ENCODE measurements around the gene UBE2M. TPM values are rescaled to one million over a fixed set of nuclear protein-coding genes. Genes with fewer than 3 reads are reported as not detected.

The UBE2M gene
- total and polyA plus RNA-seq, 2 experiments from 2014 or later = 27.6 to 64.5 TPM

GRCh38 chr19:58579473-58580142 lies 21.2 kb upstream of the UBE2M start:
- Histone ChIP-seq H3F3A (replicated peaks; ENCODE audit: low read depth) (peaks cover 12% of the 10 kb centered on the region), H3K36me3 (ENCODE audit: insufficient read depth) (no peaks in the 10 kb centered on the region; the same call in 1 of the 2 replicates), H2AFZ (no peak overlapping the region), H3K27ac (ENCODE audit: low read depth) (no peak overlapping the region; the same call in 1 of the 2 replicates), H4K20me1 (replicated peaks; ENCODE audit: insufficient read depth) (0 out of 2 replicates have a peak, but pooled peaks cover 13% of the 10 kb centered on the region), H3K9me2 (ENCODE audit: insufficient read depth) (no peaks in the 10 kb centered on the region), H3K4me1 (ENCODE audit: insufficient read depth) (peaks cover 2% of the 10 kb centered on the region), H3K4me2 (no peak overlapping the region), H3K4me3 (no peak overlapping the region), H3K27me3 (ENCODE audit: insufficient read depth) (no peaks in the 10 kb centered on the region), H3K79me2 (replicated peaks; ENCODE audit: insufficient read depth) (peaks cover 23% of the 10 kb centered on the region)
- H3K36me3 Mint-ChIP-seq (ENCODE audit: low read depth) = peaks cover 22% of the 10 kb centered on the region
- peaks cover 13% of the 10 kb centered on the region for H3K4me1 Mint-ChIP-seq
- H3K27ac Mint-ChIP-seq = no peak overlapping the region
- H3K9me3 Mint-ChIP-seq = peaks cover 3% of the 10 kb centered on the region; the same call in 1 of the 3 replicates
- ATAC-seq (no peak), DNase-seq (ENCODE audit: low spot score) (no peak)
- no peak overlapping the region; the same call in 2 of the 3 replicates for H3K4me3 Mint-ChIP-seq
- peaks cover 10% of the 10 kb centered on the region for H3K27me3 Mint-ChIP-seq (ENCODE audit: insufficient read depth, low read depth, poor library complexity)
- TF ChIP-seq CTCF (conservative IDR thresholded peaks at IDR 0.05; ENCODE audit: low read depth in 2 of 2) (no peak), ETS1 (IDR thresholded peaks at IDR 0.05) (no peak), STAT1 (IDR thresholded peaks at IDR 0.05; ENCODE audit: unreplicated experiment) (no peak), ZNF114 (CRISPR knock-in tag; IDR thresholded peaks at IDR 0.05) (no peak), NANOG (IDR thresholded peaks at IDR 0.05; ENCODE audit: borderline replicate concordance) (no peak), EZH2phosphoT487 (IDR thresholded peaks at IDR 0.05; ENCODE audit: unreplicated experiment) (no peak)

GRCh38 chr19:58578012-58578925 lies 19.9 kb upstream of the UBE2M start:
- Mint-ChIP-seq H3K27ac (no peak overlapping the region), H3K4me1 (peaks cover 20% of the 10 kb centered on the region), H3K9me3 (peaks cover 3% of the 10 kb centered on the region; the same call in 1 of the 3 replicates), H3K36me3 (ENCODE audit: low read depth) (peaks cover 18% of the 10 kb centered on the region), H3K27me3 (ENCODE audit: insufficient read depth, low read depth, poor library complexity) (peaks cover 16% of the 10 kb centered on the region), H3K4me3 (no peak overlapping the region; the same call in 2 of the 3 replicates)
- Histone ChIP-seq H3K27me3 (ENCODE audit: insufficient read depth) (no peaks in the 10 kb centered on the region), H3K9me2 (ENCODE audit: insufficient read depth) (no peaks in the 10 kb centered on the region), H3K79me2 (replicated peaks; ENCODE audit: insufficient read depth) (peaks cover 23% of the 10 kb centered on the region), H3K27ac (ENCODE audit: low read depth) (no peak overlapping the region), H3K4me3 (no peak overlapping the region), H3K4me2 (no peak overlapping the region), H3F3A (replicated peaks; ENCODE audit: low read depth) (peaks cover 17% of the 10 kb centered on the region), H4K20me1 (replicated peaks; ENCODE audit: insufficient read depth) (0 out of 2 replicates have a peak, but pooled peaks cover 8% of the 10 kb centered on the region), H2AFZ (no peak overlapping the region), H3K36me3 (ENCODE audit: insufficient read depth) (no peaks in the 10 kb centered on the region; the same call in 1 of the 2 replicates), H3K4me1 (ENCODE audit: insufficient read depth) (peaks cover 12% of the 10 kb centered on the region)
- ATAC-seq = no peak
- no peak for DNase-seq (ENCODE audit: low spot score)
- TF ChIP-seq ZNF462 (CRISPR knock-in tag; IDR thresholded peaks at IDR 0.05) = no peak
- no peak for TF ChIP-seq CREB1 (CRISPR knock-in tag; IDR thresholded peaks at IDR 0.05; ENCODE audit: low read depth)
- TF ChIP-seq EZH2 (IDR thresholded peaks at IDR 0.05; ENCODE audit: low read depth, unreplicated experiment) = no peak
- TF ChIP-seq JUNB (IDR thresholded peaks at IDR 0.05; ENCODE audit: unreplicated experiment) = no peak
- TF ChIP-seq STAT1 (IDR thresholded peaks at IDR 0.05; ENCODE audit: unreplicated experiment) = no peak

Measured in GM23338 (cell line).